A549 (cell line): ENCODE data around the gene C1orf21. TPM values are rescaled to one million over a fixed set of nuclear protein-coding genes. Genes with fewer than 3 reads are reported as not detected.

Source experiments
- ATAC-seq, 2 experiments: fragments of 200-7000 bp in 1 of 2; fragments of >200 bp in 1 of 2; cut with Nextera tagmentation in 1 of 2; cut with Tn5 transposase in 1 of 2; 3 replicates each; pipeline versions ENCODE4 v1.8.0 to v1.9.1; 2018 to 2020; ENCODE audit warnings: mild to moderate bottlenecking in 1 of 2, moderate library complexity in 1 of 2
- CTCF ChIA-PET: fragments of 300-600 bp; sonication (Branson Sonifier 250); formaldehyde crosslinking; extraction: SDS; loops from one replicate; lab custom pipeline; 2021; ENCODE audit warnings: antibody characterized with exemption, inconsistent platforms; lab: Yijun Ruan, JAX
- POLR2A ChIA-PET: fragments of 350-600 bp; formaldehyde crosslinking; extraction: SDS; loops from one replicate; lab custom pipeline; 2021; ENCODE audit warnings: antibody characterized with exemption, inconsistent platforms; lab: Yijun Ruan, JAX
- DNase-seq, 2 experiments: peaks; one replicate each; pipeline versions ENCODE4 v3.0.0 to v3.0.0-alpha.2; 2011 to 2016; ENCODE audit warnings: low read depth in 1 of 2, low spot score in 1 of 2
- FAIRE-seq: peaks from 2 replicates; lab custom pipeline; 2011; peaks lifted over from hg19 to GRCh38; lab: Jason Lieb, UNC
- H3K27ac ChIP-seq, 2 experiments: fragments of >200 bp; sonication (Bioruptor Twin); formaldehyde crosslinking; 3 replicates each; pipeline ENCODE4 v1.5.1; 2016 to 2017
- H3K4me1 ChIP-seq: fragments of >200 bp; sonication (Bioruptor Twin); formaldehyde crosslinking; 3 replicates; pipeline ENCODE4 v1.6.1; 2016
- H3K4me2 ChIP-seq: fragments of >200 bp; sonication (Bioruptor Twin); formaldehyde crosslinking; 3 replicates; pipeline ENCODE4 v1.6.1; 2016
- H3K4me3 ChIP-seq: fragments of >200 bp; sonication (Bioruptor Twin); formaldehyde crosslinking; 3 replicates; pipeline ENCODE4 v1.5.1; 2016
- H3K9me3 ChIP-seq: fragments of >200 bp; sonication (Bioruptor Twin); formaldehyde crosslinking; 3 replicates; pipeline ENCODE4 v1.6.1; 2016
- ATOH8 ChIP-seq: fragments of 250-450 bp; sonication (Bioruptor Pico); IDR thresholded peaks from 2 replicates; pipeline ENCODE4 v1.5.0; 2020; ENCODE audit warnings: low read depth, mild to moderate bottlenecking, moderate library complexity
- BCL3 ChIP-seq: fragments of >200 bp; sonication (Bioruptor Twin); formaldehyde crosslinking; IDR thresholded peaks from 3 replicates; pipeline ENCODE4 v1.6.1; 2016
- CHD2 ChIP-seq: fragments of 150-350 bp; IDR thresholded peaks from 2 replicates; pipeline ENCODE4 v1.6.1; 2014; ENCODE audit warnings: low read length; ENCODE audit not compliant: partially characterized antibody
- FOSB ChIP-seq: fragments of 250-450 bp; sonication (Bioruptor Pico); IDR thresholded peaks from 2 replicates; pipeline ENCODE4 v1.5.0; 2020; ENCODE audit warnings: mild to moderate bottlenecking, moderate library complexity
- FOSL2 ChIP-seq, 2 experiments: fragments of 450-650 bp in 1 of 2; fragments of >200 bp in 1 of 2; sonication (Bioruptor Twin) in 1 of 2; formaldehyde crosslinking; IDR thresholded peaks; 2 replicates each; pipeline versions ENCODE4 v1.5.0 to v1.6.1; 2016 to 2020; ENCODE audit warnings: mild to moderate bottlenecking in 1 of 2, moderate library complexity in 1 of 2
- HES2 ChIP-seq: fragments of >200 bp; sonication (Bioruptor Twin); formaldehyde crosslinking; IDR thresholded peaks from 2 replicates; pipeline ENCODE4 v1.6.1; 2016
- HOXA7 ChIP-seq: fragments of 250-450 bp; sonication (Bioruptor Pico); IDR thresholded peaks from 2 replicates; pipeline ENCODE4 v1.5.0; 2020; ENCODE audit warnings: mild to moderate bottlenecking, moderate library complexity
- JUNB ChIP-seq: fragments of >200 bp; sonication (Bioruptor Twin); formaldehyde crosslinking; IDR thresholded peaks from 2 replicates; pipeline ENCODE4 v1.6.1; 2016
- KDM1A ChIP-seq: fragments of 200-600 bp; sonication (generic); IDR thresholded peaks from 2 replicates; pipeline ENCODE4 v1.6.1; 2016; ENCODE audit warnings: low read depth, mild to moderate bottlenecking
- KDM5A ChIP-seq: fragments of 200-600 bp; sonication (generic); IDR thresholded peaks from 2 replicates; pipeline ENCODE4 v1.6.1; 2016; ENCODE audit warnings: antibody characterized with exemption, mild to moderate bottlenecking
- MAFK ChIP-seq: fragments of 450-650 bp; IDR thresholded peaks from 2 replicates; pipeline ENCODE4 v1.6.1; 2014; ENCODE audit not compliant: partially characterized antibody
- MAX ChIP-seq: IDR thresholded peaks from 2 replicates; pipeline ENCODE4 v1.6.1; 2012
- MYC ChIP-seq: IDR thresholded peaks from 2 replicates; pipeline ENCODE4 v1.6.1; 2012; ENCODE audit warnings: mild to moderate bottlenecking, inconsistent platforms, low read length, improper control_type of control experiment, borderline replicate concordance
- NR3C1 ChIP-seq: fragments of >200 bp; sonication (Bioruptor Twin); formaldehyde crosslinking; IDR thresholded peaks from 3 replicates; pipeline ENCODE4 v1.6.1; 2017
- PHF8 ChIP-seq: fragments of 200-600 bp; sonication (generic); IDR thresholded peaks from 2 replicates; pipeline ENCODE4 v1.6.1; 2016; ENCODE audit warnings: low read depth, mild to moderate bottlenecking, antibody characterized with exemption, moderate library complexity, borderline replicate concordance
- POLR2A ChIP-seq: IDR thresholded peaks from 2 replicates; pipeline ENCODE4 v1.6.1; 2012; ENCODE audit warnings: mild to moderate bottlenecking, low read length
- RAD21 ChIP-seq, 2 experiments: fragments of >200 bp in 1 of 2; sonication (Bioruptor Twin) in 1 of 2; formaldehyde crosslinking in 1 of 2; IDR thresholded peaks in 1 of 2; conservative IDR thresholded peaks in 1 of 2; 2 replicates in 1 of 2; 3 replicates in 1 of 2; pipeline ENCODE4 v1.6.1; 2012 to 2018; ENCODE audit warnings: inconsistent platforms in 1 of 2
- RCOR1 ChIP-seq: fragments of 150-350 bp; IDR thresholded peaks from 2 replicates; pipeline ENCODE4 v1.6.1; 2014; ENCODE audit warnings: antibody characterized with exemption, low read length, low read depth
- RNF2 ChIP-seq: fragments of 200-600 bp; sonication (generic); IDR thresholded peaks from 2 replicates; pipeline ENCODE4 v1.6.1; 2016; ENCODE audit warnings: low read depth, mild to moderate bottlenecking, antibody characterized with exemption, moderate library complexity, borderline replicate concordance
- SMC3 ChIP-seq: fragments of >200 bp; sonication (Bioruptor Twin); formaldehyde crosslinking; IDR thresholded peaks from 3 replicates; pipeline ENCODE4 v1.6.1; 2018; ENCODE audit warnings: inconsistent platforms
- SREBF2 ChIP-seq: fragments of 450-650 bp; IDR thresholded peaks from 2 replicates; pipeline ENCODE4 v1.6.1; 2014; ENCODE audit warnings: mild to moderate bottlenecking, moderate library complexity
- ZC3H11A ChIP-seq: fragments of 450-650 bp; IDR thresholded peaks from 2 replicates; pipeline ENCODE4 v1.6.1; 2014; ENCODE audit warnings: antibody characterized with exemption, mild to moderate bottlenecking
- ZSCAN20 ChIP-seq: fragments of 250-450 bp; sonication (Bioruptor Pico); IDR thresholded peaks from 2 replicates; pipeline ENCODE4 v1.8.0; 2022; ENCODE audit warnings: mild to moderate bottlenecking, moderate library complexity
- WGBS: methylation state at CpG from one replicate; pipeline ENCODE4 v1.1.6; 2017; ENCODE audit errors: missing lambda C conversion rate; 5-methylcytosine and 5-hydroxymethylcytosine counted together
- polyA plus RNA-seq, 4 experiments: library from polyadenylated mRNA; depleted of rRNA in 3 of 4; stranded (reverse); fragments of >200 nt; fragmentation: RNase III in 1 of 4; extraction: RNeasy Plus Mini Kit Qiagen cat#74134 plus additional on column Dnase treatment in 1 of 4; gene quantifications; 2 replicates in 3 of 4; 3 replicates in 1 of 4; pipeline ENCODE4 v1.2.3, GENCODE V29; 2011 to 2017
- TF ChIP-seq, protein P1 (sequence below): IDR thresholded peaks from 2 replicates; pipeline ENCODE4 v1.6.1; 2012
- TF ChIP-seq, protein P2 (sequence below): IDR thresholded peaks from 2 replicates; pipeline ENCODE4 v1.6.1; 2012; ENCODE audit warnings: low read depth, borderline replicate concordance

C1orf21 gene
- polyA plus RNA-seq, 2 of the 4 experiments (the other 2 are of a cell fraction), result 11.4 to 11.6 TPM

DNA sequence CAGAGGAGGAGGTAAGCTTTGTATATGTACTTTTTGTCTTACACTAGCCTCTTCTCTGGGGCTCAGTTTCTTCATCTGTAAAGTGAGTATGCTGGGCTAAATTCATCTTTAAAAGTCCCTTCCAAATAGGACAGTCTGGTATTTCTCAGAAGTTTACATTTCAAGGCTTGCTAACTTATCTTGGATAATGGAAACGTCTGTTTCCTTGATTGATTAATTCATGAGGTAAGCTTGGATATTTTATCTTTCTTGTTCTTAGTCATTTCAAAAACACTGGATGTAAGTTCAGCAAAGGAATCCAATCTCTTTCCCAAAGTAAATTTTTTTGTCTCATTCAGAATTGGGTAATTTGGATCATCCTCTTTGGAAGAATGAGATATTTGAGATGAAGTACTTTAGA lies 256.8 kb downstream of the C1orf21 start:
- no peak overlapping the region for H3K27ac ChIP-seq
- no peaks in the 10 kb centered on the region for H3K4me1 ChIP-seq
- no peak overlapping the region for H3K4me2 ChIP-seq
- H3K4me3 ChIP-seq, result no peak overlapping the region
- no peaks in the 10 kb centered on the region; the same call in 2 of the 3 replicates for H3K9me3 ChIP-seq
- FAIRE-seq (no peak), DNase-seq (no peak), ATAC-seq (no peak)
- 23% methylated on average over 1 of the region's 1 CpG for WGBS
- POLR2A ChIA-PET, result no interaction called here
- TF ChIP-seq ATOH8 (no peak), KDM1A (no peak), FOSB (CRISPR knock-in tag) (no peak), RCOR1 (no peak), PHF8 (no peak), HES2 (no peak), ZSCAN20 (CRISPR knock-in tag) (no peak), NR3C1 (no peak), SMC3 (no peak), MAFK (no peak), JUNB (no peak), CHD2 (no peak)
- CTCF ChIA-PET, result interaction anchor here (1.9 to 3.1 kb wide), 2 partner anchors 10 to 20 kb away, joined by 7 to 11 read pairs; no protein-coding TSS in a partner anchor

- ATAC-seq (no peak), FAIRE-seq (no peak), DNase-seq (no peak)
- 77% methylated on average over 8 of the region's 11 CpGs for WGBS
- Histone ChIP-seq H3K9me3 (peaks cover 8% of the 10 kb centered on the region; the same call in 2 of the 3 replicates), H3K4me2 (no peak overlapping the region), H3K4me3 (no peak overlapping the region), H3K27ac (no peak overlapping the region), H3K4me1 (no peaks in the 10 kb centered on the region)
- ChIA-PET POLR2A (no interaction called here), CTCF (interaction anchor here (1.9 kb wide), 1 partner anchor 19 kb away, joined by 7 read pairs; no protein-coding TSS in a partner anchor)
- TF ChIP-seq MAFK (no peak), KDM5A (no peak), ZC3H11A (no peak), RAD21 (conservative IDR thresholded peaks at IDR 0.05 in 1 of 2, IDR thresholded peaks at IDR 0.05 in 1 of 2) (no peak), PHF8 (no peak), MAX (no peak), JUNB (no peak), SREBF2 (no peak), MYC (no peak), RNF2 (no peak), FOSL2 (IDR thresholded peaks at IDR 0.05) (no peak), FOSL2 (CRISPR knock-in tag; IDR thresholded peaks at IDR 0.05) (no peak), BCL3 (no peak), POLR2A (no peak), HOXA7 (no peak), ZSCAN20 (CRISPR knock-in tag) (no peak)
- TF ChIP-seq, protein P1, sequence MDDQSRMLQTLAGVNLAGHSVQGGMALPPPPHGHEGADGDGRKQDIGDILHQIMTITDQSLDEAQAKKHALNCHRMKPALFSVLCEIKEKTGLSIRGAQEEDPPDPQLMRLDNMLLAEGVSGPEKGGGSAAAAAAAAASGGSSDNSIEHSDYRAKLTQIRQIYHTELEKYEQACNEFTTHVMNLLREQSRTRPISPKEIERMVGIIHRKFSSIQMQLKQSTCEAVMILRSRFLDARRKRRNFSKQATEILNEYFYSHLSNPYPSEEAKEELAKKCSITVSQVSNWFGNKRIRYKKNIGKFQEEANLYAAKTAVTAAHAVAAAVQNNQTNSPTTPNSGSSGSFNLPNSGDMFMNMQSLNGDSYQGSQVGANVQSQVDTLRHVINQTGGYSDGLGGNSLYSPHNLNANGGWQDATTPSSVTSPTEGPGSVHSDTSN, result no peak
- TF ChIP-seq, protein P2, sequence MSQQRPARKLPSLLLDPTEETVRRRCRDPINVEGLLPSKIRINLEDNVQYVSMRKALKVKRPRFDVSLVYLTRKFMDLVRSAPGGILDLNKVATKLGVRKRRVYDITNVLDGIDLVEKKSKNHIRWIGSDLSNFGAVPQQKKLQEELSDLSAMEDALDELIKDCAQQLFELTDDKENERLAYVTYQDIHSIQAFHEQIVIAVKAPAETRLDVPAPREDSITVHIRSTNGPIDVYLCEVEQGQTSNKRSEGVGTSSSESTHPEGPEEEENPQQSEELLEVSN, result no peak
- TF ChIP-seq, all 56 proteins: peak for 0
These were observed 257.9 kb downstream of the C1orf21 start for GRCh38 chr1:184644771-184645170.
